ENCODE measurements around the gene RELN.
"Not testable (repeated sequence)": the region's sequence is repeated elsewhere in the genome, so short reads cannot be mapped to it uniquely, and the experiment has no call there.

Gene RELN

GRCh38 chr7:103896826-103897225, 92.6 kb downstream of the RELN start:
- DNase-seq (ENCODE audit: low read depth in 2 of 2), result not testable (repeated sequence)

- DNase-seq (ENCODE audit: low read depth in 2 of 2), result no peak
These were observed 94.5 kb downstream of the RELN start for GRCh38 chr7:103894656-103895596.

GRCh38 chr7:103893350-103893749, 96.1 kb downstream of the RELN start:
- no peak for DNase-seq (ENCODE audit: low read depth in 2 of 2)

GRCh38 chr7:103889451-103889850, 100.0 kb downstream of the RELN start:
- no peak for DNase-seq (ENCODE audit: low read depth in 2 of 2)

GRCh38 chr7:103888603-103889153, 100.8 kb downstream of the RELN start:
- DNase-seq (ENCODE audit: low read depth in 2 of 2), result no peak

- no peak for DNase-seq (ENCODE audit: low read depth in 2 of 2)
These were observed 101.4 kb downstream of the RELN start for GRCh38 chr7:103887853-103888602.

- DNase-seq (ENCODE audit: low read depth in 2 of 2), result no peak
These were observed 102.4 kb downstream of the RELN start for GRCh38 chr7:103887050-103887449.

- no peak for DNase-seq (ENCODE audit: low read depth in 2 of 2)
These were observed 109.4 kb downstream of the RELN start for GRCh38 chr7:103879928-103880600.

- no peak for DNase-seq (ENCODE audit: low read depth in 2 of 2)
These were observed 110.0 kb downstream of the RELN start for GRCh38 chr7:103879411-103879810.

- DNase-seq (ENCODE audit: low read depth in 2 of 2), result no peak
These were observed 111.9 kb downstream of the RELN start for GRCh38 chr7:103877565-103877964.

GRCh38 chr7:103875718-103876117, 113.7 kb downstream of the RELN start:
- no peak for DNase-seq (ENCODE audit: low read depth in 2 of 2)

GRCh38 chr7:103871473-103871872, 118.0 kb downstream of the RELN start:
- no peak for DNase-seq (ENCODE audit: low read depth in 2 of 2)

GRCh38 chr7:103870664-103871063, 118.8 kb downstream of the RELN start:
- no peak for DNase-seq (ENCODE audit: low read depth in 2 of 2)

GRCh38 chr7:103867874-103868273, 121.6 kb downstream of the RELN start:
- no peak for DNase-seq (ENCODE audit: low read depth in 2 of 2)

- DNase-seq (ENCODE audit: low read depth in 2 of 2), result no peak
These were observed 122.5 kb downstream of the RELN start for GRCh38 chr7:103866919-103867318.

GRCh38 chr7:103865442-103865841, 124.0 kb downstream of the RELN start:
- DNase-seq (ENCODE audit: low read depth in 2 of 2), result no peak

GRCh38 chr7:103862302-103863035, 127.0 kb downstream of the RELN start:
- no peak for DNase-seq (ENCODE audit: low read depth in 2 of 2)

- DNase-seq (ENCODE audit: low read depth in 2 of 2), result no peak
These were observed 129.7 kb downstream of the RELN start for GRCh38 chr7:103859709-103860108.

GRCh38 chr7:103857435-103857834, 132.0 kb downstream of the RELN start:
- DNase-seq (ENCODE audit: low read depth in 2 of 2), result no peak

- no peak for DNase-seq (ENCODE audit: low read depth in 2 of 2)
These were observed 132.5 kb downstream of the RELN start for GRCh38 chr7:103856929-103857328.

GRCh38 chr7:103855671-103856070, 133.8 kb downstream of the RELN start:
- no peak for DNase-seq (ENCODE audit: low read depth in 2 of 2)

Measured in activated CD8-positive, alpha-beta memory T cell treated with anti-CD3 and anti-CD28 coated beads for 4 hours (primary cell).